HG03571 (cell line): Measurements from ENCODE around the gene HOXA9.

Source experiments
- ATAC-seq: cut with Tn5 transposase; IDR thresholded peaks from one replicate; pipeline ENCODE4 v1.9.1; 2021; ENCODE audit not compliant: unreplicated experiment

HOXA9 gene

GRCh38 chr7:27188386-27189294, 23.3 kb upstream of the HOXA9 start:
- no peak for ATAC-seq

- no peak for ATAC-seq
Observed at GRCh38 chr7:27187475-27188385, 22.4 kb upstream of the HOXA9 start.

GRCh38 chr7:27186668-27187474, 21.5 kb upstream of the HOXA9 start:
- ATAC-seq: no peak

GRCh38 chr7:27185854-27186667, 20.7 kb upstream of the HOXA9 start:
- ATAC-seq: no peak

GRCh38 chr7:27185013-27185853, 19.9 kb upstream of the HOXA9 start, which contains the start of gene HOXA11:
Gene HOXA11 (minus strand): TSS chr7:27185232. CDS start chr7:27185144, 88 bp downstream.
- no peak for ATAC-seq

GRCh38 chr7:27184337-27185012, 19.1 kb upstream of the HOXA9 start:
- no peak for ATAC-seq

GRCh38 chr7:27183682-27184336, 18.5 kb upstream of the HOXA9 start:
- no peak for ATAC-seq

- no peak for ATAC-seq
Observed at GRCh38 chr7:27182861-27183681, 17.7 kb upstream of the HOXA9 start.

- no peak for ATAC-seq
Observed at GRCh38 chr7:27182285-27182841, 17.0 kb upstream of the HOXA9 start.

- ATAC-seq: no peak
Observed at GRCh38 chr7:27181795-27182275, 16.5 kb upstream of the HOXA9 start.

GRCh38 chr7:27180431-27181420, 15.4 kb upstream of the HOXA9 start:
- no peak for ATAC-seq

GRCh38 chr7:27179503-27180430, 14.4 kb upstream of the HOXA9 start:
- ATAC-seq: no peak

GRCh38 chr7:27179030-27179429, 13.7 kb upstream of the HOXA9 start:
- ATAC-seq: no peak

GRCh38 chr7:27178366-27178765, 13.0 kb upstream of the HOXA9 start:
- no peak for ATAC-seq
